Upper lobe of right lung (tissue), 1 donor: Measurements from ENCODE around the gene HTR3E. TPM values are rescaled to one million over a fixed set of nuclear protein-coding genes. Genes with fewer than 3 reads are reported as not detected.

Experiments
- ATAC-seq: fragments of 200-7000 bp; cut with Tn5 transposase; one replicate; pipeline ENCODE4 v1.9.1; 2020; ENCODE audit warnings: mild to moderate bottlenecking, moderate library complexity
- DNase-seq: peaks from one replicate; pipeline ENCODE4 v3.0.0-alpha.2; 2020
- H3K27ac ChIP-seq: fragments of 200-600 bp; one replicate; pipeline ENCODE4 v1.8.0; 2022
- H3K27me3 ChIP-seq: fragments of 200-600 bp; one replicate; pipeline ENCODE4 v1.8.0; 2022; ENCODE audit warnings: mild to moderate bottlenecking
- H3K36me3 ChIP-seq: fragments of 200-600 bp; one replicate; pipeline ENCODE4 v1.8.0; 2022
- H3K4me1 ChIP-seq: fragments of 200-600 bp; one replicate; pipeline ENCODE4 v1.8.0; 2022
- H3K4me3 ChIP-seq: fragments of 200-600 bp; one replicate; pipeline ENCODE4 v1.8.0; 2022; ENCODE audit warnings: mild to moderate bottlenecking
- H3K9me3 ChIP-seq: fragments of 200-600 bp; one replicate; pipeline ENCODE4 v1.8.0; 2022
- CTCF ChIP-seq: fragments of 200-600 bp; IDR thresholded peaks from one replicate; pipeline ENCODE4 v1.8.0; 2022; ENCODE audit warnings: antibody characterized with exemption
- intact Hi-C: fragments of 100-400 bp; cut with DNase I; formaldehyde crosslinking; loops from one replicate; pipeline ENCODE4 v1.11.0; 2022
- total RNA-seq: library from RNA; stranded (reverse); fragmentation: NEBNext Ultra II Directional; extraction: Animal tissue kit (Norgen Biotek cat#: 25700); gene quantifications from one replicate; pipeline ENCODE4 v1.2.1, GENCODE V29; 2021
- donor health status: DM: no; HTN: yes; CAD: no; lungs with severe emphysema.

The HTR3E gene
- total RNA-seq, 1 donor from 2014 or later, result not detected

- Histone ChIP-seq H3K27me3 (no peaks in the 10 kb centered on the region), H3K27ac (peak overlapping the region; percentile 85), H3K4me1 (peaks cover 40% of the 10 kb centered on the region), H3K9me3 (no peaks in the 10 kb centered on the region), H3K36me3 (no peaks in the 10 kb centered on the region), H3K4me3 (peak overlapping the region; percentile 97)
- intact Hi-C loops, result no loop called here
- peak; percentile 7 for ATAC-seq
- peak; percentile 78 for DNase-seq
- no peak for TF ChIP-seq CTCF
Measured at GRCh38 chr3:184155644-184156521, 59.0 kb downstream of the HTR3E start.

GRCh38 chr3:184156522-184156955 is 59.7 kb downstream of the HTR3E start:
- peak overlapping the region; percentile 85 for H3K27ac ChIP-seq
- peak; percentile 76 for DNase-seq
- intact Hi-C loops, result no loop called here
- H3K36me3 ChIP-seq, result no peaks in the 10 kb centered on the region
- peaks cover 47% of the 10 kb centered on the region for H3K4me1 ChIP-seq
- no peaks in the 10 kb centered on the region for H3K27me3 ChIP-seq
- peak; percentile 60 for ATAC-seq
- no peak for TF ChIP-seq CTCF
- H3K4me3 ChIP-seq, result peak overlapping the region; percentile 97
- no peaks in the 10 kb centered on the region for H3K9me3 ChIP-seq

Other genes starting within 250 kb of the HTR3E start
- gene PARL, start 212.2 kb upstream of the HTR3E start, total RNA-seq, result 44.8 TPM
- 33.5 TPM for gene ABCC5, start 79.2 kb upstream of the HTR3E start, total RNA-seq
- not detected for gene HTR3D, start 65.3 kb upstream of the HTR3E start, total RNA-seq
- not detected for gene HTR3C, start 44.0 kb upstream of the HTR3E start, total RNA-seq
- gene EIF2B5, start 38.3 kb downstream of the HTR3E start, total RNA-seq, result 37.6 TPM
- 54.1 TPM for gene DVL3, start 58.3 kb downstream of the HTR3E start, total RNA-seq
- gene AP2M1, start 77.8 kb downstream of the HTR3E start, total RNA-seq, result 245 TPM
- gene ABCF3, start 89.1 kb downstream of the HTR3E start, total RNA-seq, result 60.9 TPM
- not detected for gene VWA5B2, start 132.5 kb downstream of the HTR3E start, total RNA-seq
- gene ALG3, start 151.9 kb downstream of the HTR3E start, total RNA-seq, result 33.8 TPM
- 2.7 TPM for gene EEF1AKMT4, start 152.6 kb downstream of the HTR3E start, total RNA-seq
- gene CAMK2N2, start 164.5 kb downstream of the HTR3E start, total RNA-seq, result not detected
- gene ECE2, start 179.0 kb downstream of the HTR3E start, total RNA-seq, result not detected
- 152 TPM for gene PSMD2, start 202.2 kb downstream of the HTR3E start, total RNA-seq
- gene EIF4G1, start 217.5 kb downstream of the HTR3E start, total RNA-seq, result 295 TPM
- 19.0 TPM for gene FAM131A, start 240.5 kb downstream of the HTR3E start, total RNA-seq